HEK293 (cell line): ENCODE results near the gene DPYSL4.
A peak's percentile ranks its signal among the peaks of the same experiment; 100 is the strongest.

Experiments used
- CTCF ChIA-PET: fragments of 350-600 bp; formaldehyde crosslinking; extraction: SDS; loops from one replicate; lab custom pipeline; 2021; ENCODE audit warnings: antibody characterized with exemption; lab: Yijun Ruan, JAX
- POLR2A ChIA-PET: fragments of 300-600 bp; formaldehyde crosslinking; extraction: SDS; loops from one replicate; lab custom pipeline; 2020; ENCODE audit warnings: antibody characterized with exemption, inconsistent platforms; lab: Yijun Ruan, JAX
- H3K27ac ChIP-seq: fragments of 200-500 bp; sonication (Bioruptor generic); 2 replicates; pipeline ENCODE4 v1.5.1; 2014; ENCODE audit warnings: low read depth, low read length, control low read depth, inconsistent platforms; ENCODE audit errors: extremely low read depth
- H3K36me3 ChIP-seq, 2 experiments: fragments of 200-500 bp in 1 of 2; sonication (Bioruptor generic) in 1 of 2; 1 replicate in 1 of 2; 2 replicates in 1 of 2; pipeline ENCODE4 v1.5.1; 2014 to 2017; ENCODE audit warnings: inconsistent platforms in 2 of 2, low read length in 2 of 2; ENCODE audit not compliant: control insufficient read depth in 2 of 2, insufficient read depth in 1 of 2
- H3K4me1 ChIP-seq: fragments of 200-500 bp; sonication (Bioruptor generic); 2 replicates; pipeline ENCODE4 v1.5.1; 2014; ENCODE audit warnings: mild to moderate bottlenecking, low read length, inconsistent platforms; ENCODE audit not compliant: control insufficient read depth, insufficient read depth
- H3K4me3 ChIP-seq: 2 replicates; pipeline ENCODE4 v1.5.1; 2011; ENCODE audit warnings: low read depth, mild to moderate bottlenecking, control low read depth, low read length, moderate library complexity
- H3K9me3 ChIP-seq: fragments of 200-500 bp; sonication (Bioruptor generic); 2 replicates; pipeline ENCODE4 v1.5.1; 2014; ENCODE audit warnings: low read depth, low read length, inconsistent platforms; ENCODE audit not compliant: control insufficient read depth, insufficient read depth
- BCL11A ChIP-seq: fragments of 450-650 bp; formaldehyde crosslinking; IDR thresholded peaks from 2 replicates; pipeline ENCODE4 v1.5.1; 2016; ENCODE audit warnings: low read depth, missing biosample characterization, missing genetic modification characterization
- GLIS1 ChIP-seq: fragments of 450-650 bp; formaldehyde crosslinking; IDR thresholded peaks from 2 replicates; pipeline ENCODE4 v1.5.1; 2016; ENCODE audit warnings: missing biosample characterization, missing genetic modification characterization
- KLF1 ChIP-seq: fragments of 450-650 bp; formaldehyde crosslinking; IDR thresholded peaks from 2 replicates; pipeline ENCODE4 v1.5.1; 2016; ENCODE audit warnings: missing biosample characterization, missing genetic modification characterization
- KLF9 ChIP-seq: fragments of 450-650 bp; formaldehyde crosslinking; IDR thresholded peaks from 2 replicates; pipeline ENCODE4 v1.5.1; 2016; ENCODE audit warnings: missing biosample characterization, missing genetic modification characterization, low read depth
- REPIN1 ChIP-seq: fragments of 450-650 bp; formaldehyde crosslinking; IDR thresholded peaks from 2 replicates; pipeline ENCODE4 v1.5.1; 2017; ENCODE audit warnings: missing biosample characterization, missing genetic modification characterization, low read depth
- REST ChIP-seq: fragments of 450-650 bp; formaldehyde crosslinking; IDR thresholded peaks from 2 replicates; pipeline ENCODE4 v1.5.1; 2016; ENCODE audit warnings: missing biosample characterization, missing genetic modification characterization
- SP2 ChIP-seq: fragments of 450-650 bp; formaldehyde crosslinking; IDR thresholded peaks from 2 replicates; pipeline ENCODE4 v1.5.1; 2016; ENCODE audit warnings: missing biosample characterization, missing genetic modification characterization
- SP3 ChIP-seq: fragments of 450-650 bp; formaldehyde crosslinking; IDR thresholded peaks from 2 replicates; pipeline ENCODE4 v1.5.1; 2016; ENCODE audit warnings: missing biosample characterization, missing genetic modification characterization
- ZBTB17 ChIP-seq: fragments of 450-650 bp; formaldehyde crosslinking; IDR thresholded peaks from 2 replicates; pipeline ENCODE4 v1.5.1; 2016; ENCODE audit warnings: missing biosample characterization, missing genetic modification characterization
- ZBTB7A ChIP-seq: fragments of 450-650 bp; formaldehyde crosslinking; IDR thresholded peaks from 2 replicates; pipeline ENCODE4 v1.5.1; 2016; ENCODE audit warnings: low read depth, missing biosample characterization, missing genetic modification characterization
- ZIC2 ChIP-seq: fragments of 450-650 bp; formaldehyde crosslinking; IDR thresholded peaks from 2 replicates; pipeline ENCODE4 v1.5.1; 2016; ENCODE audit warnings: missing biosample characterization, missing genetic modification characterization
- ZNF10 ChIP-seq: fragments of 450-650 bp; formaldehyde crosslinking; IDR thresholded peaks from 2 replicates; pipeline ENCODE4 v1.5.1; 2017; ENCODE audit warnings: missing biosample characterization, missing genetic modification characterization
- ZNF132 ChIP-seq: fragments of 450-650 bp; formaldehyde crosslinking; IDR thresholded peaks from 2 replicates; pipeline ENCODE4 v1.5.1; 2017; ENCODE audit warnings: missing biosample characterization, missing genetic modification characterization, borderline replicate concordance
- ZNF335 ChIP-seq: fragments of 450-650 bp; formaldehyde crosslinking; conservative IDR thresholded peaks from 2 replicates; pipeline ENCODE4 v1.5.1; 2016; ENCODE audit warnings: missing biosample characterization, missing genetic modification characterization
- ZNF423 ChIP-seq: fragments of 450-650 bp; formaldehyde crosslinking; IDR thresholded peaks from 2 replicates; pipeline ENCODE4 v1.5.1; 2016; ENCODE audit warnings: missing biosample characterization, missing genetic modification characterization
- ZNF558 ChIP-seq: fragments of 450-650 bp; formaldehyde crosslinking; IDR thresholded peaks from 2 replicates; pipeline ENCODE4 v1.5.1; 2016; ENCODE audit warnings: missing biosample characterization, missing genetic modification characterization
- ZNF585B ChIP-seq: fragments of 450-650 bp; formaldehyde crosslinking; IDR thresholded peaks from 2 replicates; pipeline ENCODE4 v1.5.1; 2016; ENCODE audit warnings: missing biosample characterization, missing genetic modification characterization
- ZNF600 ChIP-seq: fragments of 450-650 bp; formaldehyde crosslinking; IDR thresholded peaks from 2 replicates; pipeline ENCODE4 v1.5.1; 2016; ENCODE audit warnings: missing biosample characterization, missing genetic modification characterization
- ZNF777 ChIP-seq: fragments of 450-650 bp; formaldehyde crosslinking; IDR thresholded peaks from 2 replicates; pipeline ENCODE4 v1.5.1; 2017; ENCODE audit warnings: missing biosample characterization, missing genetic modification characterization, borderline replicate concordance
- ZNF791 ChIP-seq: fragments of 450-650 bp; formaldehyde crosslinking; IDR thresholded peaks from 2 replicates; pipeline ENCODE4 v1.5.1; 2016; ENCODE audit warnings: missing biosample characterization, missing genetic modification characterization
- ZSCAN18 ChIP-seq: fragments of 450-650 bp; formaldehyde crosslinking; IDR thresholded peaks from 2 replicates; pipeline ENCODE4 v1.5.1; 2016; ENCODE audit warnings: missing biosample characterization, missing genetic modification characterization
- TF ChIP-seq, protein P1 (sequence below): fragments of 450-650 bp; formaldehyde crosslinking; IDR thresholded peaks from 2 replicates; pipeline ENCODE4 v1.5.1; 2016; ENCODE audit warnings: missing biosample characterization, missing genetic modification characterization
- TF ChIP-seq, protein P2 (sequence below): fragments of 450-650 bp; formaldehyde crosslinking; IDR thresholded peaks from 2 replicates; pipeline ENCODE4 v1.5.1; 2016; ENCODE audit warnings: missing biosample characterization, missing genetic modification characterization
- TF ChIP-seq, protein P3 (sequence below): fragments of 450-650 bp; formaldehyde crosslinking; optimal IDR thresholded peaks from 2 replicates; pipeline ENCODE3; 2016; ENCODE audit warnings: missing biosample characterization, mild to moderate bottlenecking, missing genetic modification characterization
- TF ChIP-seq, protein P4 (sequence below): fragments of 450-650 bp; formaldehyde crosslinking; IDR thresholded peaks from 2 replicates; pipeline ENCODE4 v1.5.1; 2016; ENCODE audit warnings: missing biosample characterization, missing genetic modification characterization

Gene DPYSL4

GRCh38 chr10:132186488-132187429 lies at the start of gene DPYSL4:
Gene DPYSL4 (plus strand): TSS chr10:132186948. CDS start chr10:132187064, 116 bp downstream.
- CTCF ChIA-PET: no interaction called here
- Histone ChIP-seq H3K36me3 (no peaks in the 10 kb centered on the region), H3K27ac (no peak within 1 kb of the TSS), H3K4me3 (peak within 1 kb of the TSS; percentile 41), H3K4me1 (no peaks in the 10 kb centered on the region; the same call in 1 of the 2 replicates), H3K9me3 (no peaks in the 10 kb centered on the region)
- POLR2A ChIA-PET: no interaction called here
- TF ChIP-seq ZNF10 (no peak), ZNF132 (tag by site-specific recombination) (no peak), ZNF585B (no peak), ZBTB17 (tag by site-specific recombination) (peak; percentile 34; the same call in 1 of the 2 replicates), REPIN1 (tag by site-specific recombination) (no peak), SP2 (tag by site-specific recombination) (peak; percentile 46), BCL11A (tag by site-specific recombination) (0 out of 2 replicates have a peak, but pooled peaks have one; percentile 48), GLIS1 (tag by site-specific recombination) (peak; percentile 66), KLF1 (peak; percentile 88), SP3 (peak; percentile 82), ZNF558 (tag by site-specific recombination) (no peak), ZBTB7A (tag by site-specific recombination) (no peak), ZNF335 (tag by site-specific recombination) (peak; percentile 36; the same call in 1 of the 2 replicates), ZNF791 (no peak), ZNF600 (tag by site-specific recombination) (0 out of 2 replicates have a peak, but pooled peaks have one; percentile 28), ZNF777 (tag by site-specific recombination) (peak; percentile 28; the same call in 1 of the 2 replicates), ZNF423 (tag by site-specific recombination) (peak; percentile 94), ZSCAN18 (no peak), ZIC2 (tag by site-specific recombination) (peak; percentile 77), KLF9 (tag by site-specific recombination) (peak; percentile 75), REST (tag by site-specific recombination) (peak; percentile 29; the same call in 1 of the 2 replicates)
- TF ChIP-seq, protein P1, sequence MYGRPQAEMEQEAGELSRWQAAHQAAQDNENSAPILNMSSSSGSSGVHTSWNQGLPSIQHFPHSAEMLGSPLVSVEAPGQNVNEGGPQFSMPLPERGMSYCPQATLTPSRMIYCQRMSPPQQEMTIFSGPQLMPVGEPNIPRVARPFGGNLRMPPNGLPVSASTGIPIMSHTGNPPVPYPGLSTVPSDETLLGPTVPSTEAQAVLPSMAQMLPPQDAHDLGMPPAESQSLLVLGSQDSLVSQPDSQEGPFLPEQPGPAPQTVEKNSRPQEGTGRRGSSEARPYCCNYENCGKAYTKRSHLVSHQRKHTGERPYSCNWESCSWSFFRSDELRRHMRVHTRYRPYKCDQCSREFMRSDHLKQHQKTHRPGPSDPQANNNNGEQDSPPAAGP (tag by site-specific recombination): peak; percentile 64
- TF ChIP-seq, protein P2, sequence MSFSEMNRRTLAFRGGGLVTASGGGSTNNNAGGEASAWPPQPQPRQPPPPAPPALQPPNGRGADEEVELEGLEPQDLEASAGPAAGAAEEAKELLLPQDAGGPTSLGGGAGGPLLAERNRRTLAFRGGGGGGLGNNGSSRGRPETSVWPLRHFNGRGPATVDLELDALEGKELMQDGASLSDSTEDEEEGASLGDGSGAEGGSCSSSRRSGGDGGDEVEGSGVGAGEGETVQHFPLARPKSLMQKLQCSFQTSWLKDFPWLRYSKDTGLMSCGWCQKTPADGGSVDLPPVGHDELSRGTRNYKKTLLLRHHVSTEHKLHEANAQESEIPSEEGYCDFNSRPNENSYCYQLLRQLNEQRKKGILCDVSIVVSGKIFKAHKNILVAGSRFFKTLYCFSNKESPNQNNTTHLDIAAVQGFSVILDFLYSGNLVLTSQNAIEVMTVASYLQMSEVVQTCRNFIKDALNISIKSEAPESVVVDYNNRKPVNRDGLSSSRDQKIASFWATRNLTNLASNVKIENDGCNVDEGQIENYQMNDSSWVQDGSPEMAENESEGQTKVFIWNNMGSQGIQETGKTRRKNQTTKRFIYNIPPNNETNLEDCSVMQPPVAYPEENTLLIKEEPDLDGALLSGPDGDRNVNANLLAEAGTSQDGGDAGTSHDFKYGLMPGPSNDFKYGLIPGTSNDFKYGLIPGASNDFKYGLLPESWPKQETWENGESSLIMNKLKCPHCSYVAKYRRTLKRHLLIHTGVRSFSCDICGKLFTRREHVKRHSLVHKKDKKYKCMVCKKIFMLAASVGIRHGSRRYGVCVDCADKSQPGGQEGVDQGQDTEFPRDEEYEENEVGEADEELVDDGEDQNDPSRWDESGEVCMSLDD: peak; percentile 49; the same call in 1 of the 2 replicates
- TF ChIP-seq, protein P3, sequence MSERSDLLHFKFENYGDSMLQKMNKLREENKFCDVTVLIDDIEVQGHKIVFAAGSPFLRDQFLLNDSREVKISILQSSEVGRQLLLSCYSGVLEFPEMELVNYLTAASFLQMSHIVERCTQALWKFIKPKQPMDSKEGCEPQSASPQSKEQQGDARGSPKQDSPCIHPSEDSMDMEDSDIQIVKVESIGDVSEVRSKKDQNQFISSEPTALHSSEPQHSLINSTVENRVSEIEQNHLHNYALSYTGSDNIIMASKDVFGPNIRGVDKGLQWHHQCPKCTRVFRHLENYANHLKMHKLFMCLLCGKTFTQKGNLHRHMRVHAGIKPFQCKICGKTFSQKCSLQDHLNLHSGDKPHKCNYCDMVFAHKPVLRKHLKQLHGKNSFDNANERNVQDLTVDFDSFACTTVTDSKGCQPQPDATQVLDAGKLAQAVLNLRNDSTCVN (tag by site-specific recombination): peak; percentile 57
- TF ChIP-seq, protein P4, sequence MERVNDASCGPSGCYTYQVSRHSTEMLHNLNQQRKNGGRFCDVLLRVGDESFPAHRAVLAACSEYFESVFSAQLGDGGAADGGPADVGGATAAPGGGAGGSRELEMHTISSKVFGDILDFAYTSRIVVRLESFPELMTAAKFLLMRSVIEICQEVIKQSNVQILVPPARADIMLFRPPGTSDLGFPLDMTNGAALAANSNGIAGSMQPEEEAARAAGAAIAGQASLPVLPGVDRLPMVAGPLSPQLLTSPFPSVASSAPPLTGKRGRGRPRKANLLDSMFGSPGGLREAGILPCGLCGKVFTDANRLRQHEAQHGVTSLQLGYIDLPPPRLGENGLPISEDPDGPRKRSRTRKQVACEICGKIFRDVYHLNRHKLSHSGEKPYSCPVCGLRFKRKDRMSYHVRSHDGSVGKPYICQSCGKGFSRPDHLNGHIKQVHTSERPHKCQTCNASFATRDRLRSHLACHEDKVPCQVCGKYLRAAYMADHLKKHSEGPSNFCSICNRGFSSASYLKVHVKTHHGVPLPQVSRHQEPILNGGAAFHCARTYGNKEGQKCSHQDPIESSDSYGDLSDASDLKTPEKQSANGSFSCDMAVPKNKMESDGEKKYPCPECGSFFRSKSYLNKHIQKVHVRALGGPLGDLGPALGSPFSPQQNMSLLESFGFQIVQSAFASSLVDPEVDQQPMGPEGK (tag by site-specific recombination): peak; percentile 83
